GM12874 (cell line): Measurements from ENCODE around the gene TMEM114.

ENCODE experiments used
- TF ChIP-seq, protein P1 (sequence below): IDR thresholded peaks from 2 replicates; pipeline ENCODE4 v1.5.1; 2011; ENCODE audit warnings: low read depth, mild to moderate bottlenecking, control low read depth, low read length, moderate library complexity; ENCODE audit not compliant: insufficient read depth

The TMEM114 gene

DNA sequence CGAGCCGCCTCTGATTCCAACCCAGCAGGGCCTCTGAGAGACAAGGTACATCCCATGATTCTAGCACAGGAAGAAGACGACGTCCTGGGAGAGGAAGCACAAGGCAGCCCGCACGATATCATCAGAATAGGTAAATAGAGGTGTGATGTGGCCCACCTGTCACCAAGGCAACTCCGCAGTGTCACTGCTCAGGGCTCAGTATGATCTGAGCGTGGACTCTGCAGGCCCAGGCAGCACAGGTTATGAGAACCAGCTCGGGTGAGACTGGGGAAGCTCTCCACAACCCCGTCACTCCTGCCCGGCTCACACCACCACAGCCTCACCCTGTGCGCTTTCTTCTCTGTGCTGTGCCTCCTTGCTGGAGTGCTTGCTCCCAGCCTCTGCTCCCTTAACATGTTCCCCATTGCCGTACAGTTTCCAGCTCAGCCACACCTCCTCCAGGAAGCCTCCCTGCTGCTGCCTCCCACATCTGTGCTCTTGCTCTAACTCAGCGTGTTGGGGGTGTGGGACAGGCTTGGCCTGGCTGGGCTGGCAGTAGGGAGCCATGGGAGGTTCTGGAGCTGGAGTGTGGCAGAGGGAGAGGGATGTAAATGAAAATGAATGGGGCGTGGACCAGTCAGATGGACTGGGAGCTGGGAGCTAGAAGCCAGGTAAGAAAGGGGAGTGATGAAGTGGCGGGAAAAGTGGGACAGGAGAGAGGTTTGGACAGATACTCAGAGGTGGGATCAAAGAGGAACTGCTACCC, 38.8 kb upstream of the TMEM114 start:
- TF ChIP-seq, protein P1, sequence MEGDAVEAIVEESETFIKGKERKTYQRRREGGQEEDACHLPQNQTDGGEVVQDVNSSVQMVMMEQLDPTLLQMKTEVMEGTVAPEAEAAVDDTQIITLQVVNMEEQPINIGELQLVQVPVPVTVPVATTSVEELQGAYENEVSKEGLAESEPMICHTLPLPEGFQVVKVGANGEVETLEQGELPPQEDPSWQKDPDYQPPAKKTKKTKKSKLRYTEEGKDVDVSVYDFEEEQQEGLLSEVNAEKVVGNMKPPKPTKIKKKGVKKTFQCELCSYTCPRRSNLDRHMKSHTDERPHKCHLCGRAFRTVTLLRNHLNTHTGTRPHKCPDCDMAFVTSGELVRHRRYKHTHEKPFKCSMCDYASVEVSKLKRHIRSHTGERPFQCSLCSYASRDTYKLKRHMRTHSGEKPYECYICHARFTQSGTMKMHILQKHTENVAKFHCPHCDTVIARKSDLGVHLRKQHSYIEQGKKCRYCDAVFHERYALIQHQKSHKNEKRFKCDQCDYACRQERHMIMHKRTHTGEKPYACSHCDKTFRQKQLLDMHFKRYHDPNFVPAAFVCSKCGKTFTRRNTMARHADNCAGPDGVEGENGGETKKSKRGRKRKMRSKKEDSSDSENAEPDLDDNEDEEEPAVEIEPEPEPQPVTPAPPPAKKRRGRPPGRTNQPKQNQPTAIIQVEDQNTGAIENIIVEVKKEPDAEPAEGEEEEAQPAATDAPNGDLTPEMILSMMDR, result no peak

DNA sequence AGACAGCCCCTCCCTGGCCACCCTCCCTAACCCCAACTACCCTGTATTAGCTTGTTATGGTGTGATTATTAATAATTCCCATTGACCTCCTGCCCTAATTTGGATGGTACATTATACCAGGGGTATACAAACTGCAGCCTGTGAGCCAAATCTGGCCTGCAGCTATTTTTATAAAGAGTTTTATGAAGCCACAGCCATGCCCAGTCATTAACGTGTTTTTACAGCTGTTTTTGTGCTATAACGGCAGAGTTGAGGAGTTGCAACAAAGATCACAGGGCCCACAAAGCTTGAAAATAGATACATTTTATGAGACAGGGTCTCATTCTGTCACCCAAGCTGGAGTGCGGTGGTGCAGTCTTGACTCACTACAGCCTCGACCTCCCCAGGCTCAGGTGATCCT, 37.1 kb upstream of the TMEM114 start:
- TF ChIP-seq, protein P1, result no peak

DNA sequence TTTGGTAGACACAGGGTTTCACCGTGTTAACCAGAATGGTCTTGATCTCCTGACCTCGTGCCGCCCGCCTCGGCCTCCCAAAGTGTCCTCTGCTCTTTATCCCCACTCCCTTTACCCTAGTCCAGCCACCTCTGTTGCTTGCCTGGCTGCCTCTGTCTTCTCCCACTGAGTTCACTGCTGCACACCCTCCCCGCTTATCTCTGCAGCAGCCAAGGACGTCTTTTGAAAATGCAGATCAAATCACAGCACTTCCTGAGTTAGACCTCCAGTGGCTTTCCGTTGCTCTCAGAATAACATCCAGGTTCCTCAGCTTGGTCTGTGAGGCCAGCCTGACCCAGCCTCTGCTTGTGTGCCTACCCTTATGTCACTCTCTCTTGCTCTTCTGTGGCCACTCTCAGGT, 36.6 kb upstream of the TMEM114 start:
- TF ChIP-seq, protein P1, result no peak

DNA sequence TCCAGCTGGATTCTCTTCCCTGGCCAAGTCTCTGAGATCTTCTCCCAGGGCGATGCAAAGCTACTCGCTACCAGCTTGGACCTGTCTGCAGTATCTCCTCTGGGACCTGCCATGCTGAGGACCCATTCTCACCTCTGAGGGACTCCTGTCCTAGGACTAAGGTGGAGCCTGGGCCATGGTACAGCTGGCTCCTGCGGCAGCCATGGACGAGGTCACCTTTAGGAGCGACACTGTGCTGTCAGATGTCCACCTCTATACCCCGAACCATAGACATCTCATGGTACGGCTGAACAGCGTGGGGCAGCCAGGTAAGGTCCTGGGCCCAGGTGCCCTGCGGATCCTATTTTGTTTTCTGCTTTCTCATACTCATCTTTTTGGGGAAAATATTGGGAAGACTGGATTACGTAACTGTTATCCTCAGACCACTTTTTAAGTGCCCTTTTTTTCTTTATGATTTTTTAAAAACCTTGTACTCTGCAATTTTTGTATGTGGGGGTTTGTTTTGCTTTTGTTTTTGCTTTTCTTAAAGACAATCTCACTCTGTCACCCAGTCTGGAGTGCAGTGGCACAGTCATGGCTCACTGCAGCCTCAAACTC, 35.3 kb upstream of the TMEM114 start:
- TF ChIP-seq, protein P1, result no peak

DNA sequence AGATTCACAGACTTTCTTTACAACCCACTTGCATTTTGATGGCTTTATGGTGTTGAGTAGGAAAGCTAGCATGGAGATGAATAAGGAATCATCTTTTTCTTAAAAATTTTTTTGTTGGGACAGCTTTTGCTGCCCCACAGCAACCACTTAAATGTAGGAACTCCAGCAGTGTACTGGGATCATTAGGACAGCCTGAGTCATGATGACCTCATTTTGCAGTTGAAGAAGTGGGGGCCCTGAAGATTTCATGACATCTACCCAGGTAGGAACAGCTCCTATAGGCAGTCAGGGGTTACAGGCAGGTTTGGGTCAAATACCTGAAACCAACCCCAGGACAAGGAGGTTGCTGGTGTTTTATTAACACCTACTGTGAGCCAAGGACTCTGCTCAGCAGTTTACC, 33.3 kb upstream of the TMEM114 start:
- TF ChIP-seq, protein P1, result no peak

DNA sequence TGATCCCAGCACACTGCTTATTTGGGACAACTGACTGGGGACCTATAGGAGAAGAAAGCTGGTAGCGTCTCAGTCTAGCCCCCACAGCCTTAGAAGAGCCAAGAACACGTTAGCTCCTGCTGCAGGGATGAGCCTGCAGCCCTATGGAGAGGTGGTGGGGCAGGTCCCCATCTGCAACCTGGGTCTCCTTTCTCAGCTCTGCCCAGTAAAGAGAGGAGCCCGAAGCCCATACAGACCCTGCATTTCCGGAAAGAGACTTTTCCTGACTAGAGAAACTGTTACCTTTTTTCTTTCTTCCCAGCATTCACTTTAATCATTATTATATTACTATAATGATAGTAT, 32.0 kb upstream of the TMEM114 start:
- TF ChIP-seq, protein P1, result no peak

DNA sequence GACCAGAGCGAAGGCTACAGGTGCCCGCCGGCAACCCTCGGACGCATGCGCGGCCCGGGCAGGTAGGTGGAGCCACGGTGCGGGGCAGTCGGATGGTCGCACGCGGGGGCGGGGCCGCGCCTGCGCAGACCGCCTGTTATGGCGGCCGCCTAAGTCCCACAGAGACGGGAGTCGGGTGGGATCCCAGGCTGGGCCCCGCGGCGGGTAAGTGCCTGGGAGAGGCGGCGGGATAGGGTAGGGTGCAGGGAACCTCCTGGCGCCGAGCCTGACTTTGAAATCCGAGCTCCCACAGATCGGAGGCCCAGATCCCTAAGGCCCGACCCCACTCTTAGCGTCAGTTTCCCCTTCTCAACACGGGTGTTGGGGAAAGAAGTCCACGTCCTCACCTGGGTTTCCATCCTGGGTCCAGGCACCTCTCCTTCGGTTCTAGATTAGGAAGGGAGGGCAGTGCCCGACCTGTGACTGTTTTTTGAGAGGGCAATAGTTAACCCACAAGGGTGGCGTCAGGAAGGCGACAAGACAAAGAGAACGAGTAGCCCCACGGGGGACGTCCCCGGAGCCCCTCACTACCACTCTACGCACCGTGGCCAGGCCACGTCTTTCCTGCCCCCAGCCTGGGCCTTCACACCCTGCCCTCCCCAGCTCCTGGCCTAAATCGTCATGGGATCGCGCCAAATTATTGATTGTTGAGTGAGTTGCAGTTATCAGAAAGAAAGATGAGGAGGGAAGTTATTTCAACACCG, 31.4 kb upstream of the TMEM114 start, which contains the start of gene METTL22:
Gene METTL22 (plus strand): TSS at position 127 of the 743 bp plus-strand sequence. CDS start 3,968 bp downstream, outside the sequence.
- TF ChIP-seq, protein P1, result no peak
